ENCODE data around the gene POLR2L. TPM values are rescaled to one million over a fixed set of nuclear protein-coding genes. Genes with fewer than 3 reads are reported as not detected.

Gene POLR2L
- total and polyA plus RNA-seq, 9 donors = 4.9 to 89.3 (median 62.7) TPM

- TF ChIP-seq EP300 (IDR thresholded peaks at IDR 0.05) (no peak), POLR2A (IDR thresholded peaks at IDR 0.05) (no peak)
- TF ChIP-seq, protein P1, sequence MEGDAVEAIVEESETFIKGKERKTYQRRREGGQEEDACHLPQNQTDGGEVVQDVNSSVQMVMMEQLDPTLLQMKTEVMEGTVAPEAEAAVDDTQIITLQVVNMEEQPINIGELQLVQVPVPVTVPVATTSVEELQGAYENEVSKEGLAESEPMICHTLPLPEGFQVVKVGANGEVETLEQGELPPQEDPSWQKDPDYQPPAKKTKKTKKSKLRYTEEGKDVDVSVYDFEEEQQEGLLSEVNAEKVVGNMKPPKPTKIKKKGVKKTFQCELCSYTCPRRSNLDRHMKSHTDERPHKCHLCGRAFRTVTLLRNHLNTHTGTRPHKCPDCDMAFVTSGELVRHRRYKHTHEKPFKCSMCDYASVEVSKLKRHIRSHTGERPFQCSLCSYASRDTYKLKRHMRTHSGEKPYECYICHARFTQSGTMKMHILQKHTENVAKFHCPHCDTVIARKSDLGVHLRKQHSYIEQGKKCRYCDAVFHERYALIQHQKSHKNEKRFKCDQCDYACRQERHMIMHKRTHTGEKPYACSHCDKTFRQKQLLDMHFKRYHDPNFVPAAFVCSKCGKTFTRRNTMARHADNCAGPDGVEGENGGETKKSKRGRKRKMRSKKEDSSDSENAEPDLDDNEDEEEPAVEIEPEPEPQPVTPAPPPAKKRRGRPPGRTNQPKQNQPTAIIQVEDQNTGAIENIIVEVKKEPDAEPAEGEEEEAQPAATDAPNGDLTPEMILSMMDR (IDR thresholded peaks at IDR 0.05) = no peak
- Histone ChIP-seq H3K36me3 (no peaks in the 10 kb centered on the region), H3K9me3 (no peaks in the 10 kb centered on the region), H3K27ac (no peak overlapping the region), H3K4me3 (no peak overlapping the region), H3K4me1 (ENCODE audit: insufficient read depth) (peaks cover 13% of the 10 kb centered on the region), H3K27me3 (no peaks in the 10 kb centered on the region)
- no peak for DNase-seq
- 88 to 90% (median 90%) methylated on average over 19 to 20 of the region's 20 CpGs for WGBS, 3 donors
- intact Hi-C loops (cut with DNase I) = no loop called here
These were observed 41.1 kb downstream of the POLR2L start for GRCh38 chr11:801097-801780.

GRCh38 chr11:800473-800872 is 41.9 kb downstream of the POLR2L start:
- 90 to 91% (median 90%) methylated on average over 30 of the region's 30 CpGs for WGBS, 3 donors
- H3K4me1 ChIP-seq (ENCODE audit: insufficient read depth) = peaks cover 14% of the 10 kb centered on the region
- intact Hi-C loops (cut with DNase I) = no loop called here
- H3K4me3 ChIP-seq = no peak overlapping the region
- TF ChIP-seq, protein P1 (IDR thresholded peaks at IDR 0.05) = no peak
- TF ChIP-seq POLR2A (IDR thresholded peaks at IDR 0.05) (no peak), EP300 (IDR thresholded peaks at IDR 0.05) (no peak)
- H3K27ac ChIP-seq = no peak overlapping the region
- DNase-seq = no peak
- no peaks in the 10 kb centered on the region for H3K36me3 ChIP-seq
- no peaks in the 10 kb centered on the region for H3K27me3 ChIP-seq
- no peaks in the 10 kb centered on the region for H3K9me3 ChIP-seq

GRCh38 chr11:799641-800316 is 42.5 kb downstream of the POLR2L start:
- DNase-seq = no peak
- WGBS, 3 donors = 88 to 91% (median 90%) methylated on average over 31 to 32 of the region's 32 CpGs
- no peaks in the 10 kb centered on the region for H3K36me3 ChIP-seq
- H3K27ac ChIP-seq = no peak overlapping the region
- H3K27me3 ChIP-seq = no peaks in the 10 kb centered on the region
- no peaks in the 10 kb centered on the region for H3K9me3 ChIP-seq
- TF ChIP-seq, protein P1 (IDR thresholded peaks at IDR 0.05) = no peak
- TF ChIP-seq EP300 (IDR thresholded peaks at IDR 0.05) (no peak), POLR2A (IDR thresholded peaks at IDR 0.05) (no peak)
- no peak overlapping the region for H3K4me3 ChIP-seq
- peaks cover 20% of the 10 kb centered on the region for H3K4me1 ChIP-seq (ENCODE audit: insufficient read depth)
- intact Hi-C loops (cut with DNase I) = no loop called here

DNA sequence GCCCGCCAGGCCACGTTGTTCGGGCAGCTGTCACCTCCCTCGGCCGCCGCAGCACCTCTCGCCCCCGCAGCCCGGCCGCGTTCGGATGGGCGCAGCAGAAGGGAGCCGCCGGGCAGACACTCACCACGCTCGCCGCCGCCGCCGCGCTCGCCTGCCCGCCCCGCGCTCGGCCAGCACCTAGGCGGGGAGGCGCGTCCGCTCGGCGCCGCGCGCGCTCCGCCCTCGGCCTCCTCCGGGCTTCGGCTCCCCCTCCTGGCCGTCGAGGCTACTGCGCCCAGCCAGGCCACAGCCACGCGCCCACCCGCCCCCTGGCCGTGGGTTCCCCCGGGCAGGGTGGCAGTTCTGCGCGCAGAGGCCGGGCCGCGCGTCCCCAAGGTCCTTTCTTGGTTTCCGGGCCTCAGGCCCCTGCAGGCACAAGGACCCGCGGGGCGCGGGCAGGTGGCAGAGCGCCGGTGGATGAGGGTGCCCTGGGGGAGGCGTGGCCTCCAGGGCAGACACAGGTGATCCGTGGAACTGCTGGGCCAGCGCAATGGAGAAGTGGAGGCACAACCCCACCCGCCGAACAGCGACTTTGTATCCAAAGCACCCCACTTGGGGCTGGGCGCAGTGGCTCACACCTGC is 44.1 kb downstream of the POLR2L start, which contains the start of gene SLC25A22:
TSS of gene SLC25A22 (minus strand) at position 189 of the 621 bp plus-strand sequence. CDS start 3,275 bp downstream, outside the sequence.
- TF ChIP-seq, protein P1 (IDR thresholded peaks at IDR 0.05) = peak; percentile 64 to 95 (median 94)
- TF ChIP-seq EP300 (IDR thresholded peaks at IDR 0.05) (no peak), POLR2A (IDR thresholded peaks at IDR 0.05) (no peak)
- WGBS, 3 donors = 3 to 5% (median 4%) methylated on average over 37 to 69 of the region's 69 CpGs
- no peaks in the 10 kb centered on the region for H3K27me3 ChIP-seq
- no peaks in the 10 kb centered on the region for H3K36me3 ChIP-seq
- H3K9me3 ChIP-seq = no peaks in the 10 kb centered on the region
- DNase-seq = peak; percentile 71 to 89 (median 82)
- H3K4me3 ChIP-seq = peak within 1 kb of the TSS; percentile 71
- H3K4me1 ChIP-seq (ENCODE audit: insufficient read depth) = peaks cover 13% of the 10 kb centered on the region
- peak within 1 kb of the TSS; percentile 34 to 73 for H3K27ac ChIP-seq
- intact Hi-C loops (cut with DNase I) = no loop called here

Measured in ovary (tissue), 9 donors.